HPDE6-E6E7 (cell line): ENCODE results near the gene TIGD1.

Source experiments
- DNase-seq: peaks from one replicate; pipeline ENCODE4 v3.0.0; 2011; ENCODE audit warnings: missing footprints; ENCODE audit errors: extremely low spot score

TIGD1 gene

DNA sequence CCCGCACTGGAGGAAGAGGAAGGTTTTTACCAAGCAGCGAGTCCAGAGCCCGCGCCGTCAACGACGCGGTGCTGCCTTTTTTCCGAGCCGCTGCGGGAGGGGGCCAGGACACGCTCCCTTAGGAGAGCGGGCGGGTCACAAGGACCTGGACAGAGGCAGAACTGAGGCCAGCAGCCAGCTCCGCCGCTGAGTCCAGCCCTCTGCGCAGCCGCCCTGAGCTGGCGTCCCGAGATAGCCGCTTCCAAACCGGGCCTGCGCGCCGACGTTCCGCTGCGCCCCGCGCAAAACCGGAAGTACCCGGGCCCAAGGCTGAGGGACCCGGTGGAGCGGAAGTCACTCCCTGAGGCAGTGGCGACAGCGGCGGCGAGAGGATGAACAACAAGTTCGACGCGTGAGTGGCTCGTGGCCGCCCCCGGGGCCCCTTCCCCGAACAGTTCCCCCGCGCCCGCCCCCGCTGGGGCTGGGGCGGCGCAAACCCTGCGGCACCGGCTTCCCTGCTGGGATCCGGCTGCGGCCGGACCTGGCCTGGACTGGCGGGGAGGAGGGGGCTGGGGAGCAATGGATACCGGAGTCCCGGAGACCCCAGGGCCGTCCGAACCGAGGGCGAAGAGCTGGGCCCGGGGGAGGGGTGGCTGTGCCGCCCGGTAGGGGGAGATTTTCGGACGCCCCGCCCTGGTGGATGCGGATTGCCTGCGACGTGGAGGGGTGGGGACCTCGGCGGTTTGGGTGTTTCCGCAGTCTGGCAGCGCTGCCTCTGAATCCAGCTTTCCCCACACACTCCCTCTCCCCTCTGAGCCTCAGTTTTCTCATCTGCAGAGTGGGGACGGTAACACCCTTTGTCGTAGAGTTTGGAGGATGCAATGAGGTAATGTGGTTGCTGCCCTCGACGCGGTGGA lies at the start of gene TIGD1, which contains the start of gene EIF4E2:
Gene TIGD1 (minus strand): TSS at position 204 of the 896 bp plus-strand sequence. CDS start 675 bp downstream, outside the sequence.
Gene EIF4E2 (plus strand): TSS at position 336 of the 896 bp plus-strand sequence. CDS start 36 bp downstream, at position 372.
- DNase-seq, result peak; percentile 98

DNA sequence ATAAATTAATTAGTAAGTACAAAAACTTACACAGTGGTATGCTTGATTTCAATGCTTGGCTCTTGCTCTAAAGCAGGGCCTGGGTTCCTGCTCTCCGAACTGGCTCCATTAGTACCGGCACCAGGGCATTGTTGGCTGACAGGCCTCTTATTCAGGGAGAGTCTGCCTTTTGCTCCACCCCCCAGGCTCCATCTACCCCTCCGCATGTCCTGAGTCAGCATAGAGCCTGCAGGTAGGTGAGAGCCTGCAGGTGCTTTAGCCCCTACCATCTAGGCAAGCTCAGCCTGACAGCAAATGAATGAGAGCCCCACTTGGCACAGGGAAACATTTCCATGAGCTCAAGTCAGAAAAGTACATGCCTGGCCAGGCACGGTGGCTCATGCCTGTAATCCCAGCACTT lies 47.9 kb upstream of the TIGD1 start:
- DNase-seq, result no peak

DNA sequence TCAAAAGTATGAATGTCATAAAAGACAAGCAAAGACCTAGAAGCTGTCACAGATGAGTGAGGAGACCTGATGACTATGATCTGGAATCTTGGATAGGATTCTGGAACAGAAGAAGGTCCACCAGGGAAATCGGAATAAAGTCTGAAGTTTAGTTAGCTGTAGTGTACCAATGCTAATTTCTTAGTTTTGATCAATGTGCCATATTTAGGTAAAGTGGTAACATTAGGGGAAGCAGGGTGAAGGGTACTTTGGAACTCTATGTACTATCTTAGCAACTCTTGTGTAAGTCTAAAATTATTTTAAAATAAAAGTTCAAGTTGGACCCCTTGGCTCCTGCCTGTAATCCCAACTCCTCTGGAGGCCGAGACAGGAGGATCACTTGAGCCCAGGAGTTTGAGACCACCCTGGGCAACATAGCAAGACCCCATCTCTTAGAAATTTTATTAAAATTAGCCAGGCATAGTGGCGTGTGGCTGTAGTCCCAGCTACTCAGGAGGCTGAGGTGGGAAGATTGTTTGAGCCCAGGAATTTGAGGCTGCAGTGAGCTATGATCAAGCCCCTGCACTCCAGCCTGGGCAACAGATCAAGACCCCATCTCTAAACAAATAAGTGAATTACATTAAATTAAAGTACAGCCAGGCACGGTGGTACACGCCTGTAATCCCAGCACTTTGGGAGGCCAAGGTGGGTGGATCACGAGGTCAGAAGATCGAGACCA lies 47.2 kb upstream of the TIGD1 start:
- no peak for DNase-seq

DNA sequence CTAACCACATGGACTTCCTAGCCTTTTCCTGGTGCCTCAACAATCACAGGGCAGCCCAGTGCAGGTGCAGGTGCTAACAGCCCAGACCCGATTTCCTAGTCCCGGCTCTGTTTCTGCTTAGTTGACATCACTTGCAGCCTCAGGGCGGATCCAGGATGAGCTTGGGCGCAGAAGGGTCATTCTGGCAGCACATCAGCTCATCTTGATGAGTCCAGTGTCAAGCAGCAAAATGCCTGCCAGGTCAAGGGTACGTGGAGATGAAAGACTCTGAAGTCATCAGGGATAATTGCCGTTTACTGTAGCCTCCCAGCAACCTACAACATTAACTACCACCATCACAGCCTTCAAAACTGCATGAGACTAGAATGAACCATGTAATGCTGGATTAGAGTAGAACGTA lies 43.6 kb upstream of the TIGD1 start:
- no peak for DNase-seq

DNA sequence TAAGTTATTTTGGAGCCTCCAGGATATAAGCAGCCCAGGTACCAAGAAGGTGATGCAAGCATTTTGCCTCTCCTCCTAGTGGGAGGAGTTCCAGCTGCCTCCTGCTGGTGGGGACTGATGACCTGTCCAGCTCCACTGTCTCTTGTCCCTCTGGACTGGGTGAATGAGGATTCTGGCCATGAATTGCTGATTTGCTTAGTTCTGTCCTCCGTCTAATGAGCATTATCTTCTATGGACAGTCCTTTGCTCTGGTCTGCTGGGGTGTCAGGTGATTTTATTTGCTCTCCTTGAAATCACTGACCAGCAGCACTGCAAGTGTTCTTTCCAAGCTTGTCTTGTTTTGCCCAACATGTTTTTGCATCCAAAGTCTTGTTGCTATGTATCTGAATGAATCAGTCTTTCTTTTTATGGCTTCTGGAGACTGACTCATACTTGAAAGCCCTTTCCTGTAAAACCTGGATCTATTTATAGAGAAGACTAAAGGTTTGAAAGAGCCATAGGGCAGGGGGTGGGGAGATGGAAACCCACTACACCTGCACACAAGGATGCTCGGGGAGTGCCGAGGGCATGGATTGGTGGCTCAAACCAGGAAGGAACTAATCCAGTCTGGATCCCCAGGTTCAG lies 42.5 kb upstream of the TIGD1 start:
- peak; percentile 79 for DNase-seq

DNA sequence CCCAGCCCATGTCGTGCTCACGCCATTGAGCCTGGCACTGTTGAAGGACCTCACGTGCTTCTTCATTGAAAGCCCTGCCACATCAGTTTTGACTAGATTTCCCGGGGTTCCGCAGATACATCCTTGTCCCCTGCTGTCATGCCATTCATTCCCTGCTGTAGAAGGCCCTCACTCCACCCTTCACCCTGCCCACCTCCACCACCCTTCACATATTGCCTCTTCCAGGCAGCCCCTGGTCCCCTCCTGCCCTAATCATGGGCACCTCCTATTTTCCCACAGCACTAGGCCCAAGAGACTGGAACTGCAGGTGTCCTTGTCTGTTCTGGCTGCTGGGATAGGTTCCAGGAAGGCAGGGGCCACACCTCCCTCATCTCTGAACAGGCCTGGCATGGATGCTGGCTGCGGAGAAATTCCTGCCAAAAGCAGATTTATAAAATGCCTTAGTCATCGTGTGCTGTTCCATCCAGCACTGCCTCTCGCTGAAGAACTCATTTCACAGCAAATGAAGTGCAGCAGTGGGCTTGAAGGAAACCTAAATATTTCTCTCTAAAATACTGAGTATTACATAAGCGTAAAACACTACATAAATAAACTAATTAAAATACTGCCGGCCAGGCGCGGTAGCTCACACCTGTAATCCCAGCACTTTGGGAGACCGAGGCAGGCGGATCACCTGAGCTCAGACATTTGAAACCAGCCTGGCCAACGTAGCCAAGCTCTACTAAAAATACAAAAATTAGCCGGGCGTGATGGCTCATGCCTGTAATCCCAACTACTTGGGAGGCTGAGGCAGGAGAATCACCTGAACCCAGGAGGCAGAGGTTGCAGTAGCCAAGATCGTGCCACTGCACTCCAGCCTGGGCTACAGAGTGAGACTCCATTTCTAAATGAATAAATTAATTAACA lies 38.6 kb upstream of the TIGD1 start:
- peak; percentile 54 for DNase-seq

DNA sequence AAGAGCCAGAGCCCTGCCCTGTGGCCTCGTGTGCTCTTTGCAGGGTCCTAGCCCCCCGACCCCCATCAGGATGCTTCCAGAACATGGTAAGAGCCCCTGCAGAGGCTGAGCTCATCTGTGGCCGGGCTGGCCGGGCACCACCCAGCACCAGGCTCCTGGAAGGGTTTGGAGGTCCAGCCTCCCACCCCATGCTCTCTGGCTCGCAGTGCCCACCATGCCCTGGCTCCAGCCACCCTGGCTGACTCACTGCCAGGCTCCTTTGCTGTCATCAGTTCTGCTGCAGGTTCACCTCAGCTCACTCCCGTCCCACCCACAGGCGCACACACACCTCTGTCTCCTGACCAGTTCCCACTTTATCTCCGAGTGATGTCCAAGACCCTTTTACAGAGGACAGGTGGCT lies 37.7 kb upstream of the TIGD1 start:
- no peak for DNase-seq

DNA sequence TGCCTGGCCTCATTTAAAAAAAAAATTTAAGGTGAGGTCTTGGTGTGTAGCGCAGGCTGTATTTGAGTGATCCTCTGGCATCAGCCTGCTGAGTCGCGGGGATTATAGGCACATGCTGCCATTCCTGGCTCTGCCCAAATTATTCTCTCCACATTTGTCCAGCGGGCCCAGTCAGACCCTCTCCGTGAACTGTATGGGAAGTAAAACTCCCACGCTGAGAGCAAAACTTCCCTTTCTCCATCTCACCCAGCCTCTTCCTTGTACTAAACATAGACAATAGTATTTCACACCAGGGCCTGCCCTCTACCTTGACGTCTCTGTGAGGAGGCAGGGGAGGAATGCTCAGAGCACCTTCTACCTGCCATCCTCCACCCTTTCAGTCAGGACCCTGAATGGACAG lies 37.2 kb upstream of the TIGD1 start:
- no peak for DNase-seq

DNA sequence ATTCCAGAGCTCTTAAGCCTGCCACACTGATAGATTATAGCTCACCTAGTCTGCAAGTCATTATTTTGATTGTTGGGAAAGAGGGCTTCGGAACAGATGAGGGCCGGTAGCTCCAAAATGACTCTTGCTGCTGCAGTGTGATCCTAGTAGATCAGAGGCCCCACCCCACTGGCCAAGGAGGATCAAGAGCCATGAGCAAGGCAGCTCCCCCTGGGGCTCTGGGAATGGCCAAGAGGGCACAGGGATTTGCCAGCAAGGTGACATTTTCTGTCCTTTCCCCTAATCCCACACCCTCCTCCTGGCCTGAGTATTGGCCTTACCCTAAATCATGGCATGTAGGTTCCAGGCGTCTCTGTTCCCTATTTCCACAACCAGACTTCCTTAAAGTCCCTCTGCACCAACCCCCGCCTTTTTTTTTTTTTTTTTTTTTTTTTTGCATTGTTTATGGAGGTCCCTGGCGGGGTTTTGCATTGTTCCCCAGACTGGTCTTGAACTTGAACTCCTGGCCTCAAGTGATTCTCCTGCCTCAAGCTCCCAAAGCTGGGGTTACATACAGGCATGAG lies 36.7 kb upstream of the TIGD1 start:
- DNase-seq, result no peak

DNA sequence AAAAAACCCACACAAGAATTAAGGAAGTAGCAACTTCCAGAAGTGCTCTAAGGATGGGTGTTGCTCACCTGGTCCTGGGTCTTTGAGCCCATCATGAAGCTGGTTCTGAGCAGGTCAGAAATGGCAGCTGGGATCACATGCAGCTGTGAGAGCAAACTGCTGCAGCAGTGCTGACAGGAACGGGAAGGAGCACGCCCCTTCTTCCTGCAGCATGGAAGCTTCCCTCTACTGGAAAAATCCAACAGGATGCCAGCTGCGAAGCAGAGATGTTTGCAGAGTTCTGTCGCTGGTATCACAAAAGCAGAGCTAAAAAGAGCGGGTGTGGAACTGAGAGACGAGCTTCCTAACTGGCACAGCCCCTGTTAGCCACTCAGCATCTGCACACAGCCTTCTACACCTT lies 33.9 kb upstream of the TIGD1 start:
- no peak for DNase-seq

DNA sequence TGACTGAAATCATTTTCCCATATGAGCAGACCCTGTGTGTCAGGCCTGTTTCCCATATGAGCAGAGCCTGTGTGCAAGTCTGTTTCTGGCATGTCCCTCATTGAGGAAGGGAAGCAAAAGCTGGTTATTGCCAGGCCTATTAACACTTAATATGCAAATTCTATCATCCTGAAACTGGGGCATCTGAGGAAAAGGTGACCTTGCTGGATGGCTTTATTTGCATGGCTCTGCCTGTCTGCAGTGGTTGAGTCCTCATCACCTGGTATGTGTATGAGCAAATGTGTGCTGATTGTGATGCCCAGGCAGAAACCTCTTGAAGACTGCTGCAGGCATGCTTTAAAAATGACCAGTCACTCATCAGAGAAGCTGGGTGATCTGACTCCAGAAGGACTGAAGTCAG lies 31.4 kb upstream of the TIGD1 start:
- no peak for DNase-seq

DNA sequence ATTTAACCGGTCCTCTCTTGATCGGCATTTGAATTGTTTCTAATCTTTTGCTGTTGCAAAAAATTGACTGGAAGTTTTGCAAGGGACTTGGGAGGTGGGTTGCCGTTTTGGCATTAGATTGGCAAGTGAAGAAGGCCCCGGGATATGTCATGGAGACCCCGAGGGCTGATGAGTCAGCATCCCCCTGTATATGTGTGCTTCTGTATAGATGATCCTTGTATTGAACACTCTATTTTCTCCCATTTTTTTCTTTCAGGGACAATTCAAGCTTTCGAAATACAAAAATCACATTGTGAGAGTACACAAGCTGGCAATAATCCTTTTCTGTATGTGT lies 30.3 kb upstream of the TIGD1 start:
- no peak for DNase-seq

DNA sequence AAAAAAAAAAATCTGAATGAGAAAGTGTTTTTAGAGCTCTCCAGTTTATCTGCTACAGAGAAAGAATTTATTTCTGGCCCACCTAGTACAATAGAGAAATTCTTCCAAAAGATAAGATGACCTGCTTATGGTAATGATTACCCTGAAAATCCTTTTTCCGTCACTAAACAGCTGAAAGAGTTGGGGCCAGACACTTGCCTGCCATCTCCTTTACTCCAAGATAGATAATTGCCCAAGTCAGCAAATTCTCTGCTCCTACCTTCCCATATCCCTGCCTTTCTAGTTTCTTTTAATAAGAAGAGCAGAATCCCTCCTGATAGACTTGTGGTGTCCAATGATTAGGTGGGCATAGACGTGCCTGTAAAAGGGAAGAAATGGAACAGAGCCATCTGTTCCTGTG lies 28.3 kb upstream of the TIGD1 start:
- DNase-seq, result no peak

DNA sequence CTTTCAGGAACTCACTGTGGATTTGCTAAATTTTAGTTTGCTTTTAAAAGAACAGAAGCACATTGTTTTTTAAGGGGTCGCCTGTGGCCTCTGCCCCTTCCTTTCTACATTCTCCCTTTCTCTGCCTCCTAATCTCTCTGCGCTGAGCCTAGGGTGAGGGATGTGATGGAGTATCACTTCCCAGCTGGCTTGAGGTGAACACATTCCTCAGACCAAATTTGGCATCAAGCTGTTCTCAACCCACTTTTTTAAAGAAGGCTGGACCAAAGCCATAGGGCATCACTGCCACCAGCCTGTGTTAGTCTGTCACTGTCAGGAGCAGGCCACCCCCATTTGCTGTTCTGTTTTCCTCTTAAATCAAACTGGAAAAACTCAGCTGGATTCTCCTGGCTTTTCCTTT lies 27.5 kb upstream of the TIGD1 start:
- DNase-seq, result no peak

DNA sequence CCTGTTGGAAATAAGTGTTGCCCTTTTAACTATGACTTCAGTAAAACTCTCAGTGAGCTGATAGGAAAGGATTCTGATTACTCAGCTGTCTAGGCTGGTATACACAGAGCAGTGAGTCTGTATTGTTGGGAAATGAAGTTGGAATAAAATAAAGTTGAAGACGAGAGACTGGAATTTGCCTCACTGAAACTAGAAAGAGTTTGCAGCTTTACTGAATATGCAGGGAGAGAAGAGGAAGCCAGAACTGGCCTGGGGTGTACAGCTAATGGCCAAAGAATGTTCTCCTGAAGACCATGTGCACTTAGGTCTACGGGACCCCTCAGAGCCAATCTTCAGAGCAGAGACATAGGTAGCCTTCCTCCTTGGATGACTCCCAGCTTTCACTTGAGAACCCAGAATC lies 26.6 kb upstream of the TIGD1 start:
- DNase-seq, result no peak

DNA sequence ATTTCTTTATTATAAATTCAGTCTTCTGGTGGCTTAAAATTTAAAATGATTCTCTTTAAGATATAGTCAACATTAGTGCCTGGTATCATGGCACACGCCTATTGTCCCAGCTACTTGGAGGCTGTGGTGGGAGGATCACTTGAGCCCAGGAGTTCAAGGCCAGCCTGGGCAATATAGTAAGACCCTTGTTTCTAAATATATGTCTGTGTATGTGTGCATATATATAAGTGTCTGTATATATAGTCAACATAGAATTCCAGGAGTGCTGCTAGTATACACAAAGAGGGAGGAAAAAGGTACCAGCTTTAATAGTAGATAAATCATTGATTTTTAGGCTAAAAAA lies 25.0 kb upstream of the TIGD1 start:
- DNase-seq, result no peak

DNA sequence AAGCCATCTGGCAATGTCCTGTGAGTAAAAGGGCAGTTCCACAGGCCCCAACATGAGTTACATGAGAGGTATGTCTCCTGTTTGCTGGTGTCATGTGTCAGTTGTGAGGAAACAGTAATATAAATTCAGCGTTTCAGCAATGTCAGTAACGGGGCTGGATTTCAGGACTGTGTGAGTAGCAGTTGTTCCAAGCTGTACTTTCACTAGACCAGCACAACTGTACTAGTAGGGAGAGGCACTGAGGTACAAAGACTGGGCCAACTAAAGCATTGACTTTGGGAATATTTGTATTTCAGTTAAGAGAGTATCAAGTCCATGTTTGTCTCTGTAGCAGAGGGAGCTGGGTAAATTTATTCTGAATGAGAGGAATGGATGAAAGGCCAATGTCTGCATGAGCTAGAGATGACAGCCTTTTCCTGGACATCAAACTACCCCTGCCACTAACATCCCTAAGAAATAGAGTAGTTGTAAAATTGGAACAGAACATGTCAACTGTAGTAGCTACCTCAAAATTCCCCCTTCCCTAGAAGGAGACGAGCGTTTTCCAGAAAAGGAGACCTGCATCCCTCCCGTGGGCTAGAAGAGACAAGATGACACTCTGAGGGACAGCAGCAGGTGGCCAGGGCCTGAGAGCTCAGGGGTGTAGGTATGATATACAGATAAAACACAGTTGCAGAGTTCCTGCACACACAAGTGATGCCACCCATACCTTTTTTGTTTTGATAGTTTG lies 24.5 kb upstream of the TIGD1 start:
- DNase-seq, result peak; percentile 61

DNA sequence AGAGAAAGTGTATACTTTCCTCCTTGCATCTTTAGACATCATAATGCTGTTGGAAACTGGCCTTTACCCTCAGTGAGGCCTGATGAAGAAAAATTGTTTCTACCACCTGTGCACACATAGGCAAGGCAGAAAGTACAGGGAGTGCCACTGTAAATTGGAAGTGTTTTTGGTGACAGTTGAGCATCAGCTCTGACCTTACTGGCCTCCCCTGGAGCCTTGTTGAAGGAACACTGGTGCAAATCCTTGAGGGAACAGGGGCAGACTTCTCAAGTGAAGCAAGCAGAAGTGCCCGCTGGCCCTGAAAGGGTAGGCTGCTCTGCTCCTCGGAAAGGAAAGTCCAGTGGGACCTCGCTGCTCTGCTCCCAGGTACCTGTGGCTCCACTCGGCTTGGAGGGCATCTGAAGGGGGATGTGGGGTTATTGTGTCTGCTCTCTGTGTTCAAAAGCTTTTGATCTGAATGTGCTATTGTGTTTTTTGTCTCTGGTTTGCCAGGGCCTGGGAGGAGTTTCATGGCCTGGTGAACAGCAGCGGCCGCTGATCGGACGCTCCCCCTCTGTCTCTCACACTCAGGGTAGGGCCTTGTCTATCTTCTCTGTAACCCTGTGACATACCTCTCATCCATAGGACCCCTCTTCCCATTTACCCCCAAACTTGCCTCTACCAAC lies 23.5 kb upstream of the TIGD1 start:
- no peak for DNase-seq

DNA sequence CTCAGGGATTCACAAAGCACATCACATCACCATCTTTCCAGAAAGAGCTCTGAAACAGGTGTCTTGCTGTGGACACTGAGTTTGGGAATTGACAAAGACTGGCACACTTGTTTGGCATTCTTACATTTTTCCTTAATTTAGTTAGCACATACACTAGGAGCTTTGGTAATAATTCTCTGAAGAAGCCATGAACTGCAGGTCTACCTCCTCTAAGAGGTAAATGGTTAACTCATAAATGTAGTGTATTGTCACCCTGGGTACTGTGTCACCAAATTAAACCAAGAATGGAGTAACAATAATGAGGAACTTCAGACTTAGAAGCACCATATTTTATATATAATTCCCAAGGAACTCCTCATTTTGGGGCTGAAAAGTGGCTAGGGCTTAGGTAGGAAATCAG lies 22.7 kb upstream of the TIGD1 start:
- no peak for DNase-seq

DNA sequence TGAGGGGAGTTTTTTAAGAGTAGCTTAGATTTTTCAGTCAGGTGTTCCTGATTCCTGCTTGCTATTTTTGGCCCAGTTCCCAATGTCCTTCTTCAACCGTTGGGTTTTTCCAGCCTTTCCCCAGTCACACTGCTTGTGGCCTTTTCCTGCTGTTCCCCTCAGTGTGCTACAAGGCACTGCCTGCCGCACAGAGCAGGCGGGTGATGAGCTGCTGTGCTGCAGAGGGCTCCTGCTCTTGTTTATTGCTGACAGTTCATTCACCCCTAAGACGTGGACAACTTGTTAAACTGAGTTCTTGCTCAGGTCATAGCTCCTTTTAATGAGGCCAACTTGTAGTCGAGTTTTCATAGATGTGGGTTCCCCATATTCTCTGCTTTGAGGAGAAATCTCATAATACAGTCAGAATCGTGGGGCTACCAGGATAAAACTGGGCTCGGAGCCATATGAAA lies 20.7 kb upstream of the TIGD1 start:
- DNase-seq, result no peak
